Activated naive CD4-positive, alpha-beta T cell treated with anti-CD3 and anti-CD28 coated beads for 36 hours (primary cell): ENCODE results near the gene COX4I2. TPM values are rescaled to one million over a fixed set of nuclear protein-coding genes. Genes with fewer than 3 reads are reported as not detected.

Source experiments
- CTCF ChIA-PET: fragments of 350-600 bp; sonication (Branson Sonifier 250); formaldehyde crosslinking; loops from one replicate; lab custom pipeline; 2021; ENCODE audit warnings: antibody characterized with exemption; lab: Charles Lee
- DNase-seq: peaks from one replicate; pipeline ENCODE4 v3.0.0-alpha.2; 2020
- H3K27ac Mint-ChIP-seq: one replicate; pipeline ENCODE4 v1.8.0; 2021; ENCODE audit warnings: mild to moderate bottlenecking, mixed read lengths
- H3K27me3 Mint-ChIP-seq: one replicate; pipeline ENCODE4 v1.8.0; 2021; ENCODE audit warnings: low read depth, mixed read lengths
- H3K36me3 Mint-ChIP-seq: one replicate; pipeline ENCODE4 v1.8.0; 2021; ENCODE audit warnings: low read depth, mixed read lengths
- H3K4me1 Mint-ChIP-seq: one replicate; pipeline ENCODE4 v1.8.0; 2021; ENCODE audit warnings: low read depth, mixed read lengths
- H3K4me3 Mint-ChIP-seq: one replicate; pipeline ENCODE4 v1.8.0; 2021; ENCODE audit warnings: mild to moderate bottlenecking, moderate library complexity, mixed read lengths
- H3K9me3 Mint-ChIP-seq: one replicate; pipeline ENCODE4 v1.8.0; 2021; ENCODE audit warnings: mixed read lengths
- intact Hi-C: fragments of 100-400 bp; cut with micrococcal nuclease; formaldehyde crosslinking; loops from one replicate; pipeline ENCODE4 v1.15.1; 2023
- total RNA-seq, 2 experiments: library from RNA; stranded (reverse); gene quantifications; one replicate each; pipeline ENCODE4 v1.2.3, GENCODE V29; 2021

Gene COX4I2
- total RNA-seq, 2 experiments from 2014 or later = not detected

GRCh38 chr20:31681128-31681727, 43.5 kb downstream of the COX4I2 start:
- CTCF ChIA-PET = interaction anchor here (1.1 to 8.6 kb wide), 3 partner anchors 17 to 40 kb away, joined by 3 to 103 read pairs (median 5); partner anchors contain the start of gene BCL2L1
- Mint-ChIP-seq H3K4me3 (no peak overlapping the region), H3K9me3 (no peaks in the 10 kb centered on the region), H3K36me3 (peaks cover 58% of the 10 kb centered on the region), H3K4me1 (peaks cover 88% of the 10 kb centered on the region), H3K27ac (peak overlapping the region; percentile 97), H3K27me3 (no peaks in the 10 kb centered on the region)
- intact Hi-C loops = no loop called here
- no peak for DNase-seq

- Mint-ChIP-seq H3K36me3 (peaks cover 58% of the 10 kb centered on the region), H3K4me3 (no peak overlapping the region), H3K27me3 (no peaks in the 10 kb centered on the region), H3K4me1 (peaks cover 88% of the 10 kb centered on the region), H3K27ac (no peak overlapping the region), H3K9me3 (no peaks in the 10 kb centered on the region)
- intact Hi-C loops = no loop called here
- no peak for DNase-seq
- CTCF ChIA-PET = interaction anchor here (1.1 to 1.6 kb wide), 2 partner anchors 17 to 20 kb away, joined by 3 to 5 read pairs; no protein-coding TSS in a partner anchor
Observed at GRCh38 chr20:31681769-31682168, 44.1 kb downstream of the COX4I2 start.

GRCh38 chr20:31682352-31682751, 44.6 kb downstream of the COX4I2 start:
- Mint-ChIP-seq H3K9me3 (no peaks in the 10 kb centered on the region), H3K4me3 (no peak overlapping the region), H3K27ac (no peak overlapping the region), H3K4me1 (peaks cover 89% of the 10 kb centered on the region), H3K27me3 (no peaks in the 10 kb centered on the region), H3K36me3 (peaks cover 61% of the 10 kb centered on the region)
- intact Hi-C loops = no loop called here
- CTCF ChIA-PET = interaction anchor here (0.6 to 1.6 kb wide), 3 partner anchors 18 to 69 kb away, joined by 3 to 5 read pairs (median 4); no protein-coding TSS in a partner anchor
- no peak for DNase-seq

GRCh38 chr20:31682927-31683326, 45.2 kb downstream of the COX4I2 start:
- Mint-ChIP-seq H3K9me3 (no peaks in the 10 kb centered on the region), H3K4me1 (peaks cover 86% of the 10 kb centered on the region), H3K27ac (peak overlapping the region; percentile 84), H3K27me3 (no peaks in the 10 kb centered on the region), H3K36me3 (peaks cover 57% of the 10 kb centered on the region), H3K4me3 (no peak overlapping the region)
- CTCF ChIA-PET = interaction anchor here (1.6 to 2.1 kb wide), 2 partner anchors 21 to 41 kb away, joined by 5 to 12 read pairs; no protein-coding TSS in a partner anchor
- no peak for DNase-seq
- intact Hi-C loops = no loop called here

- no peak for DNase-seq
- peak overlapping the region; percentile 70 for H3K27ac Mint-ChIP-seq
- no peaks in the 10 kb centered on the region for H3K9me3 Mint-ChIP-seq
- H3K4me3 Mint-ChIP-seq = no peak overlapping the region
- CTCF ChIA-PET = interaction anchor here (0.6 to 3.2 kb wide), 10 partner anchors 8 to 51 kb away, joined by 3 to 20 read pairs (median 4); no protein-coding TSS in a partner anchor
- intact Hi-C loops = no loop called here
- peaks cover 78% of the 10 kb centered on the region for H3K4me1 Mint-ChIP-seq
- no peaks in the 10 kb centered on the region for H3K27me3 Mint-ChIP-seq
- peaks cover 52% of the 10 kb centered on the region for H3K36me3 Mint-ChIP-seq
Observed at GRCh38 chr20:31684153-31685015, 46.7 kb downstream of the COX4I2 start.

GRCh38 chr20:31685853-31686643, 48.3 kb downstream of the COX4I2 start:
- peak overlapping the region; percentile 61 for H3K27ac Mint-ChIP-seq
- H3K27me3 Mint-ChIP-seq = no peaks in the 10 kb centered on the region
- no peak for DNase-seq
- peaks cover 48% of the 10 kb centered on the region for H3K36me3 Mint-ChIP-seq
- intact Hi-C loops = no loop called here
- CTCF ChIA-PET = interaction anchor here (0.8 to 3.2 kb wide), 4 partner anchors 13 to 38 kb away, joined by 3 to 20 read pairs (median 5); no protein-coding TSS in a partner anchor
- H3K4me3 Mint-ChIP-seq = no peak overlapping the region
- H3K9me3 Mint-ChIP-seq = no peaks in the 10 kb centered on the region
- H3K4me1 Mint-ChIP-seq = peaks cover 65% of the 10 kb centered on the region

GRCh38 chr20:31687777-31688176, 50.1 kb downstream of the COX4I2 start:
- CTCF ChIA-PET = interaction anchor here (0.7 to 1.4 kb wide), 3 partner anchors 13 to 36 kb away, joined by 3 read pairs; no protein-coding TSS in a partner anchor
- H3K27ac Mint-ChIP-seq = no peak overlapping the region
- intact Hi-C loops = no loop called here

GRCh38 chr20:31689141-31689540, 51.4 kb downstream of the COX4I2 start:
- intact Hi-C loops = no loop called here
- no peaks in the 10 kb centered on the region for H3K27me3 Mint-ChIP-seq
- H3K36me3 Mint-ChIP-seq = peaks cover 42% of the 10 kb centered on the region
- no peaks in the 10 kb centered on the region for H3K9me3 Mint-ChIP-seq
- DNase-seq = no peak
- H3K27ac Mint-ChIP-seq = peak overlapping the region; percentile 65
- H3K4me3 Mint-ChIP-seq = no peak overlapping the region
- H3K4me1 Mint-ChIP-seq = peaks cover 62% of the 10 kb centered on the region
- CTCF ChIA-PET = interaction anchor here (0.7 to 1.4 kb wide), 2 partner anchors 11 to 12 kb away, joined by 3 to 4 read pairs; no protein-coding TSS in a partner anchor

More at GRCh38 chr20:31687777-31688176, 50.1 kb downstream of the COX4I2 start:
- no peaks in the 10 kb centered on the region for H3K27me3 Mint-ChIP-seq
- H3K4me3 Mint-ChIP-seq = no peak overlapping the region
- no peaks in the 10 kb centered on the region for H3K9me3 Mint-ChIP-seq
- peaks cover 69% of the 10 kb centered on the region for H3K4me1 Mint-ChIP-seq
- no peak for DNase-seq
- peaks cover 52% of the 10 kb centered on the region for H3K36me3 Mint-ChIP-seq

GRCh38 chr20:31690124-31690666, 52.5 kb downstream of the COX4I2 start:
- Mint-ChIP-seq H3K4me3 (no peak overlapping the region), H3K27ac (no peak overlapping the region), H3K27me3 (no peaks in the 10 kb centered on the region), H3K36me3 (peaks cover 47% of the 10 kb centered on the region), H3K9me3 (no peaks in the 10 kb centered on the region), H3K4me1 (peaks cover 63% of the 10 kb centered on the region)
- intact Hi-C loops = no loop called here
- no peak for DNase-seq
- CTCF ChIA-PET = interaction anchor here (0.9 kb wide), 1 partner anchor 33 kb away, joined by 3 read pairs; no protein-coding TSS in a partner anchor

GRCh38 chr20:31691646-31692275, 54.0 kb downstream of the COX4I2 start:
- no peak for DNase-seq
- H3K27ac Mint-ChIP-seq = peak overlapping the region; percentile 77
- no peak overlapping the region for H3K4me3 Mint-ChIP-seq
- H3K27me3 Mint-ChIP-seq = no peaks in the 10 kb centered on the region
- CTCF ChIA-PET = interaction anchor here (1.1 to 1.9 kb wide), 3 partner anchors 16 to 32 kb away, joined by 3 to 6 read pairs (median 4); no protein-coding TSS in a partner anchor
- intact Hi-C loops = no loop called here
- peaks cover 60% of the 10 kb centered on the region for H3K4me1 Mint-ChIP-seq
- H3K36me3 Mint-ChIP-seq = peaks cover 43% of the 10 kb centered on the region
- no peaks in the 10 kb centered on the region for H3K9me3 Mint-ChIP-seq

GRCh38 chr20:31693402-31693801, 55.7 kb downstream of the COX4I2 start:
- CTCF ChIA-PET = interaction anchor here (0.6 to 3.6 kb wide), 5 partner anchors 18 to 135 kb away, joined by 3 to 24 read pairs (median 6); no protein-coding TSS in a partner anchor
- Mint-ChIP-seq H3K4me1 (peaks cover 62% of the 10 kb centered on the region), H3K9me3 (no peaks in the 10 kb centered on the region), H3K36me3 (peaks cover 45% of the 10 kb centered on the region), H3K27me3 (no peaks in the 10 kb centered on the region), H3K4me3 (no peak overlapping the region), H3K27ac (peak overlapping the region; percentile 50)
- intact Hi-C loops = no loop called here
- no peak for DNase-seq
